Stimulated activated CD4-positive, alpha-beta T cell treated with anti-CD3 and anti-CD28 coated beads, TNF-alpha, amount 100 ng/mL, for 48 hours (primary cell): ENCODE data around the gene TBC1D14.

ENCODE experiments used
- DNase-seq, 3 donors: peaks; one replicate each; pipeline ENCODE4 v3.0.0-alpha.2; 2020; ENCODE audit warnings: low read depth in 3 of 3

Gene TBC1D14

DNA sequence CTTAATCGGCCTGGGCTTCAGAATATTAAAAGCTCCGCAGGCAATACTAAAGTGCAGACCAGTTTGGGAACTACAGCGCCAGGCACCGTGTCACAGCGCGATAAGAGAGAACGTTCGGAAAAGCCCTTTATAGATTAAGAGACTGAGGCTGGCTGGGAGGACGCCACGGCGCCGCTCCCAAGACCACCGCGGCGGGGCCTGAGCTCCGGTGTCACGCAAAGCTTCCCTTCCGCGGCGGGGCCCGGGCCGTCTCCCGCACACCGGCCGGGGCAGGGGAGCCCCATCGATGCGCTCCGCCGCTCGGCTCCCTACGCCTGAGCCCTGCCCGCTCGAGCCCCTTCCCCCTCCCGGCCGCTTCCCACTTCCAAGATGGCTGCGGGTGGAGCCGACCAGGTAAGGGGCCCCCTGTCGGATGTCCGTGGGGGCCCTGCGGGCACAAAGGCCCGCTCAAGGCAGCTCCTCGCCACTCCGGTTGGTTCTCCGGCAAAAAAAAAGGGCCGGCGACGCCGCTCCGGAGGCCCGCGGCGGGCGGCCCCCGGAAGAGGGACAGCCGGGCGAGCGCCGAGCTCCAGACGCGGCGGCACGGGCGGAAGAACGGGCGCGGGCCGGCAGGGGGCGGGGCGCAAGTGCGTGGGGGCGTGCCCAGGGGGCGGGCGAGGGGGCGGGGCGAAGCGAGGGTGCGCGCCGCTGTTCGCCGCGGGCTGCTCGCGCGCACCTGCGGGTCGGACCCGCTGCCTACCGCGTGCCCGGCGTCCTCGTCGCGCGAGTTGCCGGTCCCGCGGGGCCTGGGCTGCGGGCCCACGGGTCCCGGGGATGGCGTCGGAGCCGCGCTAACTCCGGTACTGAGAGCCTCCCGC, at the start of gene TBC1D14:
TBC1D14 (plus strand) TSS at position 714 of the 857 bp plus-strand sequence. CDS start 13,564 bp downstream, outside the sequence.
- peak; percentile 69 to 89 (median 73) for DNase-seq

GRCh38 chr4:6868386-6868785, 41.2 kb upstream of the TBC1D14 start:
- no peak for DNase-seq

- DNase-seq, result no peak
Observed at GRCh38 chr4:6869944-6870343, 39.7 kb upstream of the TBC1D14 start.

- DNase-seq, result no peak
Observed at GRCh38 chr4:6873291-6873690, 36.3 kb upstream of the TBC1D14 start.

- DNase-seq, result peak; percentile 63 to 70 (median 64)
Observed at GRCh38 chr4:6873792-6874461, 35.7 kb upstream of the TBC1D14 start.

GRCh38 chr4:6874981-6875380, 34.6 kb upstream of the TBC1D14 start:
- DNase-seq, result no peak

DNA sequence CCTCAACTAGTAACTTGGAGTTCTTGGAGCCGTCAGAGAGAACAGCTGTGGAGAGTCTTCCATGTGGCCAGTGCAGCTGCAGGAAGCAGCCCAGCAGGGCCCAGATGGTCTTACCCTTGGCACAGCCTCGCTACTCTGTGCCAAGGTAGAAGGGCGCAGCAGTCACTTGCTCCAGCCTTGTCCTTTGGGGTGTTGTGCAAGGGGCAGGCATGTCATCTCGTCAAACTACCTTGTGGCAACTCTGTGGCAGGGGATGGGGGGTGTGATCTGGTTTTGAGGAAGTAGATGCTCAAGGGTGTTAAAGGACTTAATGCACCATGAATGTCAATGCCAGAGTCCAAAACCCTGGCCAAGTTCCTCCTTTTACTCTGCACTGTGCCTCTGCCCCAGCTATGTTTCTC, 34.2 kb upstream of the TBC1D14 start:
- DNase-seq, result no peak

- DNase-seq, result no peak
Observed at GRCh38 chr4:6876440-6876839, 33.2 kb upstream of the TBC1D14 start.

DNA sequence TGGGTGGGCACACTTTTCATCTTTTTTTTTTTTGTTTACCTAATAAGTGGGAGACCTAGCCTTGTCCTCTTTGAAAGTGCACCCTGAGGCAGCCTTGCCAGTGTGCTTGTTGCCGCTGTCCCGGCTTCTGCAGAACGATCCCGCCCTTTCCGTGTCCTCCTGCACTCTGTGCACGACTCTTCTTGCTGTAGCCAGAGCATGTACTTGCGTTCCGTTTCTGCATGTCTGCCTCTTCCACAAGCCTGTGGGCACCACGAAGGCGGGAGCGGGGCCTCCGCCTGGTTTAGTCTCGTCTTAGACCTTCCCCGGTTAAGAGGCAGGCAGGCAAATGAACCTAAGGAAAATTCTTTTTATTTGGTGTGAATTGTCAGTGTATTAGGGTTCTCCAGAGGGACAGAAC, 32.6 kb upstream of the TBC1D14 start:
- DNase-seq, result no peak

DNA sequence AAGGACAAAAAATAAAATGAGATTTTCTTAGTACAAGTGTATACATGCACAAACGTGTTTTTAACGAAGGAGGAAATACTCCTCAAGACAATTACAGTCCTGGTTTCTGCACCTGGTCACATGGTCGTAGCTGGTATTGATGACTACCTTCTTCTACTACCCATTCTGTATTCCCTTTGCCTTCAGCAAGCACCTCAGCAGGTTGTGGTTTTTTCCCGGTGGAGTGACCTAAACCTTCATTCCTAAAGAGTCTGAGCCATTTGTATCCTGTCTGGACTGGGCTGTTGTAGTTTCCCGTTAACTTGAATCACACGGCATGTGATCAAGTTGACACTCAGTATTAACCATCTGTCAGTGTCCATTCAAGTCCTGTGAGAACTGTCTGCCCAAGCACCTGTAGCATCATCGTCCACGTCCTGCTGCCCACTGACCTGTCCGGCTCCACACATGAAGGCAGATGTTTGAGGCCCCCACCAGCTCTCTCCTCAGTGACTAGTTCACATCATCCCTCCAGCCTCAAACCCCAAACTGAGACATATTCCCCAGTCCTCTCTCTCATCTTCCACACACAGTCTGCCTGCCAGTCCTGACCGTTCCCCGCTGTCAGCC, 31.1 kb upstream of the TBC1D14 start:
- DNase-seq, result no peak

DNA sequence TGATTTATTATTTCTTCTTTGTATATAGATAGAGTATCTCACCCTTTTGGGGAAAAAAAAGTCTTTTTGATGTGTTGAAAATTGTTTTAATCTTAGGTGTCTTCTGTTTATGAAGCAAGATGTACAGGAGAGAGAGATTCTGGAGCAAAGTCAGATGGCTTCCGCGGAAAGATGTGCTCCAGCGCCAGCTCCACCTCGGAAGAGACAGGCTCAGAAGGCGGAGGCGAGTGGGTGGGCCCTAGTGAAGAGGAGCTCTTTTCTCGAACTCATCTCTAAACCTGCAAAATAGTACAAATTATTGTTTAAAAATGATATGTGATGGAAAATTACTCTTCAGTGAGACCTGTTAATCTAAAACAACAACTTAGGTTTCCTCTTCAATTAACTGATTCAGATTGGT, 28.9 kb upstream of the TBC1D14 start:
- DNase-seq, result no peak

GRCh38 chr4:6881908-6882307, 27.7 kb upstream of the TBC1D14 start:
- no peak for DNase-seq

GRCh38 chr4:6884341-6884870, 25.2 kb upstream of the TBC1D14 start:
- DNase-seq, result no peak

DNA sequence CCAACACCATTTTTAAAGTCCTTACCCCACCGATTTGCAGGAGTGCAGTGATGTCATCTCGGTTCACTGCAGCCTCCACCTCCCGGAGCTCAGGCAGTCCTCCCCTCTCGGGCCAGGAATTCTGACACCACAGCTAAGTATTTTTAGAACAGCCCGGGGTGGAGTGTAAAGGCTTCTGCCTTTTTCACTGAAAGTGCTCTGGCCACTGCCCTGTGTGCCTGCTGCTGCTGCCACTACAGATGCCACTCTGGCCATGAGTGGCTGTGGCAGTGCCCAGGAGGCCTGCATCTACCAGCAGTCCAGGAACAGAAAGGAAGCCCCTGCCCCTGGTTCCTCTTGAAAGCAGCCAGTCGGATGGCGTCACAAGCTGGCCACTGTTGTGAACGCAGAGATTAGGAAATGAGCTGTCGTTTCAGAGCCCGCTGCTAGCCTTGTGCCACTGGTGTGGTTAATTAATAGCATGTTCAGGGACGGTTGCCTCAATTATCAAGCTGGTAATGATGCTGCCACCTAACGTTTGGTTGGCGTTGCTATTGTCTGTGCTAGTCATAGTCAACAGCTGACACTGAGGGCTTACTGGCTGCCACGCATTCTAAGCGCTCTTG, 23.6 kb upstream of the TBC1D14 start:
- DNase-seq, result no peak

GRCh38 chr4:6886886-6887285, 22.7 kb upstream of the TBC1D14 start:
- no peak for DNase-seq

- DNase-seq, result no peak
Observed at GRCh38 chr4:6887591-6888371, 21.8 kb upstream of the TBC1D14 start.

DNA sequence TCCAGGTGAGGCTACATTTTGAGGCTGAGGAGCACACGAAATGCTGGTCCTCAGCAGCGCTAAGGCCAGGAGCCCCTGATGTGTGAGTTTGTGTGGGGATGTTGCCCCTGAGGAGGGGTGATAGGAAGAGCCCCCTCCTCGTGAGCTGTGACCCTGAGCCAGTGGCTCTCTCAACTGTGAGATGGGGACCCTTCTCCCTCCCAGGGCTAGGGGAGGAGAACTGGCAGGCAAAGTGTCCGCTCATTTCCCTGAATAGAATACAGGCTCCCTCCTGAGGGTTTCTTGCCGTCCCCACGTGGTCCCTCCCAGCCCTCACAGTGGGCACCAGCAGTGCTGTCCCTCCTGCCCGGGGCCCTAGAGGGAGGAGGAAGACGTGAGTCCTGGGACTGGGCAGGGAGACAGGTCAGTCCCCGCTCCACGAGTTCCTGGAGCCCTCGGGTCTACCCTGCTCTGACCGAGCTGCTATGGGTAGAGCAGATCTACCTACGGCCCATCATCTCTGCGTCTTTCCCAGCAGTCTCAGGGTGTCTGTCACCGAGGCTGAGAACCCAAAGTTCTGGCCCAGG, 21.0 kb upstream of the TBC1D14 start:
- DNase-seq, result no peak

- DNase-seq, result no peak
Observed at GRCh38 chr4:6889101-6889735, 20.4 kb upstream of the TBC1D14 start.

GRCh38 chr4:6889736-6890324, 19.8 kb upstream of the TBC1D14 start:
- DNase-seq, result no peak

- no peak for DNase-seq
Observed at GRCh38 chr4:6890358-6890757, 19.3 kb upstream of the TBC1D14 start.
